Sigmoid colon (tissue), 7 donors: Measurements from ENCODE around the gene SLX4. TPM values are rescaled to one million over a fixed set of nuclear protein-coding genes. Genes with fewer than 3 reads are reported as not detected.

ENCODE experiments used
- DNase-seq: peaks from one replicate; pipeline ENCODE4 v3.0.0-alpha.2; 2019
- H3K27ac ChIP-seq, 4 donors: fragments of 200-600 bp; sonication (generic); one replicate each; pipeline ENCODE4 v1.5.1; 2016 to 2019; ENCODE audit warnings: mild to moderate bottlenecking in 1 of 4
- H3K27me3 ChIP-seq, 3 donors: fragments of 200-600 bp; sonication (generic); one replicate each; pipeline ENCODE4 v1.5.1; 2019; ENCODE audit warnings: mild to moderate bottlenecking in 1 of 3
- H3K36me3 ChIP-seq, 4 donors: fragments of 200-600 bp; sonication (generic); one replicate each; pipeline ENCODE4 v1.5.1; 2016 to 2019
- H3K4me1 ChIP-seq, 4 donors: fragments of 200-600 bp; sonication (generic); one replicate each; pipeline ENCODE4 v1.5.1; 2017 to 2019
- H3K4me3 ChIP-seq, 4 donors: fragments of 200-600 bp; sonication (generic); one replicate each; pipeline ENCODE4 v1.5.1; 2017 to 2019; ENCODE audit warnings: mild to moderate bottlenecking in 2 of 4, moderate library complexity in 1 of 4
- H3K9me3 ChIP-seq, 4 donors: fragments of 200-600 bp in 3 of 4; sonication (generic) in 3 of 4; one replicate each; pipeline versions ENCODE4 v1.5.1 to v1.6.1; 2013 to 2019
- CTCF ChIP-seq, 4 experiments: fragments of 450-650 bp in 3 of 4; fragments of 200-600 bp in 1 of 4; IDR thresholded peaks; one replicate each; pipeline ENCODE4 v1.5.1; 2016 to 2019; ENCODE audit warnings: antibody characterized with exemption in 4 of 4, mild to moderate bottlenecking in 3 of 4, moderate library complexity in 2 of 4
- EP300 ChIP-seq, 4 donors: sonication (generic); formaldehyde crosslinking; IDR thresholded peaks; one replicate each; pipeline ENCODE4 v1.6.1; 2017; ENCODE audit warnings: antibody characterized with exemption in 4 of 4
- POLR2A ChIP-seq, 2 donors: fragments of 450-650 bp; IDR thresholded peaks; one replicate each; pipeline ENCODE4 v1.6.1; 2016; ENCODE audit warnings: antibody characterized with exemption in 2 of 2, mild to moderate bottlenecking in 2 of 2, moderate library complexity in 2 of 2
- POLR2AphosphoS5 ChIP-seq, 4 donors: sonication (generic); formaldehyde crosslinking; IDR thresholded peaks; one replicate each; pipeline ENCODE4 v1.6.1; 2017; ENCODE audit warnings: antibody characterized with exemption in 4 of 4
- WGBS, 2 donors: extraction: QIAGEN DNeasy Blood & Tissue Kit; methylation state at CpG; one replicate each; pipeline ENCODE4 v1.1.7; 2013; 5-methylcytosine and 5-hydroxymethylcytosine counted together
- intact Hi-C: fragments of 100-400 bp; cut with DNase I; formaldehyde crosslinking; loops from one replicate; pipeline ENCODE4 v1.15.1; 2023
- polyA plus RNA-seq, 3 donors: library from polyadenylated mRNA; stranded (reverse); fragments of 200-250 nt; gene quantifications; one replicate each; pipeline ENCODE4 v1.2.3, GENCODE V29; 2013
- total RNA-seq, 4 donors: library from RNA; depleted of rRNA; stranded (reverse); fragments of >200 nt; gene quantifications; one replicate each; pipeline ENCODE4 v1.1.0, GENCODE V29; 2016
- donor health status: healthy with polysubstance abuse.
- donor health status: Bipolar disorder and iron deficiency.
- donor health status: healthy.

Gene SLX4
- total and polyA plus RNA-seq, 7 donors = under 0.01 to 3.9 (median 2.1) TPM

- intact Hi-C loops = no loop called here
Observed at GRCh38 chr16:3546986-3547682, 64.3 kb downstream of the SLX4 start.

GRCh38 chr16:3542601-3543373 is 68.6 kb downstream of the SLX4 start:
- DNase-seq = no peak
- 80 to 85% methylated on average over 6 of the region's 6 CpGs for WGBS, 2 donors
- Histone ChIP-seq H3K9me3 (no peaks in the 10 kb centered on the region), H3K4me1 (no peaks in the 10 kb centered on the region), H3K27me3 (no peaks in the 10 kb centered on the region), H3K27ac (no peak overlapping the region), H3K36me3 (peaks cover 0 to 27% (median 0%) of the 10 kb centered on the region in 4 donors), H3K4me3 (no peak overlapping the region)
- intact Hi-C loops = no loop called here
- TF ChIP-seq CTCF (IDR thresholded peaks at IDR 0.05) (no peak), POLR2AphosphoS5 (IDR thresholded peaks at IDR 0.05) (no peak), POLR2A (IDR thresholded peaks at IDR 0.05) (no peak), EP300 (IDR thresholded peaks at IDR 0.05) (no peak)

More at GRCh38 chr16:3546986-3547682, 64.3 kb downstream of the SLX4 start:
- no peaks in the 10 kb centered on the region for H3K27me3 ChIP-seq
- H3K9me3 ChIP-seq = no peaks in the 10 kb centered on the region
- no peak overlapping the region for H3K27ac ChIP-seq
- WGBS, 2 donors = 88 to 92% methylated on average over 15 of the region's 15 CpGs
- no peaks in the 10 kb centered on the region for H3K36me3 ChIP-seq
- H3K4me1 ChIP-seq = no peaks in the 10 kb centered on the region
- no peak overlapping the region for H3K4me3 ChIP-seq
- no peak for TF ChIP-seq POLR2A (IDR thresholded peaks at IDR 0.05)
- no peak for TF ChIP-seq EP300 (IDR thresholded peaks at IDR 0.05)
- no peak for TF ChIP-seq POLR2AphosphoS5 (IDR thresholded peaks at IDR 0.05)
- no peak for TF ChIP-seq CTCF (IDR thresholded peaks at IDR 0.05)
- DNase-seq = no peak

DNA sequence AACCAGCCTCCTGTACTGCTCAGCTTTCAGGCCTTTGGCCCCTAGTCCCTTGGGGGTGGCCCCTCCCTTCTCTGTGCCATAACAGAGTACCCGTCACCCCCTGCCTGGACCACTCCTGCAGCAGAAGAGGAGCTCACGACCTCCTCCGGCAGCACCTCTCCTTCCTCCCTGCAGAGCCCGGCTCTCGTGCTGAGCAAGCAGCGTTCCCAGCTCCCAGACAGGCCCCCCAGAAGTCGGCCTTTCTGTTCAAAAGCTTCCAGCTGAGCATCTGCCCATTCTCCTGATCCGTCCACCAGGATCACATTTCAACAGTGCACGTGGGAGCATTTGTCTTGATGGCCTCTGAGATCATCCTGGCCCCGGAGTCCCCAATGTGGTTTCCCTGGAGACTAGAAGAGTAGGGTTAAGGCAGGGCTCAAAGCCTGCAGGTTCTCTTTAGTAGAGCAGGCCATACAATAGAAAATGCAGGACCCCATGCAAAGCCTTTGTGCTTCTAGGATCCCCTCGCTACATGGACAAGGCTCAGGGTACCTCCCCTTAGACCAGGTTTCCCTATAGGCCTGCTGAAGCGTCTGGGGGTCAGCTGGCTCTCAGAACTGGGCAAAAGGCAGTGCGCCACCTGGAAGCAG is 69.8 kb downstream of the SLX4 start:
- Histone ChIP-seq H3K4me3 (no peak overlapping the region), H3K36me3 (peaks cover 0 to 27% (median 0%) of the 10 kb centered on the region in 4 donors), H3K4me1 (peaks cover 0 to 10% (median 4%) of the 10 kb centered on the region in 4 donors), H3K27me3 (no peaks in the 10 kb centered on the region), H3K9me3 (no peaks in the 10 kb centered on the region), H3K27ac (no peak overlapping the region)
- TF ChIP-seq CTCF (IDR thresholded peaks at IDR 0.05) (no peak), POLR2AphosphoS5 (IDR thresholded peaks at IDR 0.05) (no peak), POLR2A (IDR thresholded peaks at IDR 0.05) (no peak), EP300 (IDR thresholded peaks at IDR 0.05) (no peak)
- intact Hi-C loops = no loop called here
- no peak for DNase-seq
- 91% methylated on average over 13 of the region's 13 CpGs for WGBS, 2 donors

DNA sequence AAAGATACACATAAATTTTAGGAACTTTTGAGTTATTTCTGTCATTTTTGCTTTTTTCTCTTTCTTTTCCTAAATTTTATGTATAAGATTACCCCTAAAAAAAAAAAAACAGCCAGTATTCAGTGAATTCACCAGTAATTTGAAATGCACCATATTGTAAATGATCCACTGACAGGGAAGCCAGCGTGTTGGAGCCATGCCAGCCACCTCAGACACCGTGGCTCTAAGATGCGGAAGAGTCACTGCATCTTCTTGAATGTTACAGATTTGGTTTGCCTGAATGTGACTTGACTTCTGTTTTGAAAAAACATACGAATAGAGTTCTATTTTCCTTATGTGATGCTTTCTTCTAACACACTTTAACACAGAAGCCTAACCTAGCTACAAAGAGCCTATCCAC is 73.2 kb downstream of the SLX4 start:
- Histone ChIP-seq H3K4me1 (peaks cover 0 to 20% (median 7%) of the 10 kb centered on the region in 4 donors), H3K27me3 (no peaks in the 10 kb centered on the region), H3K36me3 (peaks cover 9 to 57% (median 17%) of the 10 kb centered on the region in 4 donors), H3K9me3 (no peaks in the 10 kb centered on the region), H3K4me3 (no peak overlapping the region), H3K27ac (no peak overlapping the region)
- TF ChIP-seq EP300 (IDR thresholded peaks at IDR 0.05) = no peak
- TF ChIP-seq POLR2A (IDR thresholded peaks at IDR 0.05) = no peak
- TF ChIP-seq CTCF (IDR thresholded peaks at IDR 0.05) = no peak
- no peak for TF ChIP-seq POLR2AphosphoS5 (IDR thresholded peaks at IDR 0.05)
- DNase-seq = no peak
- intact Hi-C loops = no loop called here
- WGBS, 2 donors = 90 to 91% methylated on average over 4 of the region's 4 CpGs
